ENCODE results near the gene ZNF558.

Gene ZNF558

GRCh38 chr19:8832132-8833021 lies at the start of gene ZNF558, which contains the start of gene MBD3L1:
ZNF558 (minus strand) TSS chr19:8832304; CDS start chr19:8822659, 9,645 bp downstream.
MBD3L1 (plus strand) TSS chr19:8832377; CDS start chr19:8842679, 10,302 bp downstream.
- peak; percentile 94 for DNase-seq

DNA sequence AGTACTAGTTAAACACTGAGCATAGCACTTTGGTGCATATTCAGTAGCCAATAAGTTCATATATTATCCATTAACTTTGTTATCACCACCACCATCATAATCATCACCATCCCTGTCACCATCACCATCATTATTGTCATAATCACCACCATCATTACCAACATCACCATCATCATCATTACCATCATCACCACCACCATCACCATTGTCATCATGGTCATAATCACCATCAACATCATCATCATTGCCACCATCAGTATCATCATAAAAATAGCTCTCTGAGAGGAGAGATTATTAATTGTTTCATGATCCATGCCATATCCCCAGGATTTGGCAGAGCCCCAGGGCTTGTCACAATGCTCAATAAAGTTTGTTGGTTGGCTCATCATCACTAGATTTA lies 49.4 kb upstream of the ZNF558 start:
- no peak for DNase-seq

DNA sequence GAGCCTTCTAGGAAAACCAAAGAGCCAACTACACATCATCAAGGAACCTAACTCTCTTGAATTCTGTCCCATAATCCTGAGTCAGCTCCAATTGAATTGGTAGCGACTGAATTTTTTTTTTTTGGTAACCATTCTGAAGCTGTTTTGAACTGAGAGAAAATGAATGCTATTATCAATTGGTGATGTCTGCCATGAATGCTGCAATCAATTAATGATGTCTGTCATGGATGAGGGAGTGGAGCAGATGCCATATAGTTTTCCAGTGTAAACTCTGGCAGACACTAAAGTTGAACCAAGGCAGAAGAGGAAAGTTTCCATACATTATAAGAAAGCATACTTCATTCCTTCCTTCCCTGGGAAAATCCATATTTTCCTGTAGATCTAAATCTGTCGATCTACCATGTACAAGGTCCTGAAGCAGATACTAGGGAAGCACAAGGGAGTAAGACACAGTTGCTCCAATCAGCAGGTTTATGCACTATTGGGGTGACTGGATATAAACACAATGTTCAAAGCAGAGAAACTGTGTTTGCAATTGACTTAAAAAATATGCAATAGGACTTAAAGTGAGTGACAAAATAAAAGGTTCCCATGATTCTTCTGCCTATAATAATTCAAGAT lies 48.9 kb upstream of the ZNF558 start:
- no peak for DNase-seq

DNA sequence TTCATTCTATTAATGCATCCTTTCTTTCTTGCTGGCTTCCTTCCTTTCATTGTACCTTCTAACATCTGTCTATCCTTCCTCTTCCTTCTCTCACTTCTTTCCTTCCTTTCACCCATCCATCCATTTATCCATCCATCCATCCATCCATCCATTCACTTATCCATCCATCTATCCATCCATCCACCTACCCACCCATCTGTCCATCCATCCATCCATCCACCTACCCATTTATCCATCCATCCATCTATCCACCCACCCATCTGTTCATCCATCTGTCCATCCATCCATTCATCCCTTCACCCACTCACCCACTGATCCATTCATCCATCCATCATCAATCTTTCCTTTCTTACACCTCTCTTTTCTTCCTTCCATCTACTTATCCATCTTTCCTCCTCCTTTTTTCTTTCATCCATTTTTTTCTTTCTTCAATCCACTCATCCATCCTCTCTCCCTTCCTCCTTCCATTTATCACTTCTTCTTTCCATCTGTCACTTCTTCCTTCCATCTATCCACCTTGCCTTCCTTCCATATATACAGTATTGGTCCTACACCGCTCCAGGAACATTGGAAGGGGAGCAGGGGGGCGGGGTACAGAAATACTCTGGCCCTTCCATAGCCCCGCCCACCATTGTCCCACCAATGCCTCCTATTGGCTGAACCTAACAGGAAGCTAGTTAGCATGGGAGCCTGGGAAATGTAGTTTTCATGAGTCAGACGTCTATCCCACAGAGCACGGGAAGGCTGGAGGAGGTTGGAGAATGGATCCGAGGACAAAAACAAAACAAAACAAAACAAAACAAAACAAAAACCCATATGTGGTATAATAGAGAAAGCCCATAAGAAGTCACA lies 46.0 kb upstream of the ZNF558 start:
- no peak for DNase-seq

DNA sequence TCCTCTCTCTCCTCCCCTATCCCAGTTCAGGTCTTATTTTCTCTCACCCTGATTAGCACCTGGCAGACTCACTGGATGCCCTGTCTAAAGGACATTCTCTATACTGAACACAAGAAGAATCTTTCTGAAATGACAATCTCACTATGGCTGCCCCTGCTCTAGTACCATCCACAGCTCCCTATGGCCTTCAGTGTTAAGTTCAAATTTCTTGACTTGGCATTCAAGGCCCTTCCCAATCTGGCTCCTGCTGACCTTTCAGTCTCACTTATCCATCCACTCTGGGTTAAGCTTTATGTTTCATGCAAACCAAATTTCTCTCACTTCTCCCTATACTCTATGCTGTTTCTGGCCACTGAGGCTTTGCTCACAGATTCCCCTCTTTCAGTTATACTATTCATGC lies 34.2 kb upstream of the ZNF558 start:
- DNase-seq = no peak

- DNase-seq = no peak
Observed at GRCh38 chr19:8858260-8858659, 26.2 kb upstream of the ZNF558 start.

- no peak for DNase-seq
Observed at GRCh38 chr19:8850488-8850887, 18.4 kb upstream of the ZNF558 start.

DNA sequence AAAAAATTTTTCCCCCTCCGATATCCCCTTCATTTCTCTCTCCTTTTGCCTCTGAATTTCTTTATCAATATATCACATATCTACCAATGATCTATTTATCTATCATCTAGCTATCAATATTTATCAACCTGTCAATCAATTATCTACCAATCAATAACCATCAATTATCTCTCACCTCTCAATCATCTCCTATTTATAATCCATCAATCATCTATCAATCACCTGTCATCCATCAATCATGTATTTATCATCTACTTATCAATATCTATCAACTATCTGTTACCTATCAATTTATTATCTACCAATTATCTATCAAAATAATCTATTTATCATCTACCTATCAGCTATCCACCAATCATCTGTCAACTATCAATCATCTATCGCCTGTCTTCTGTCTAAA lies 17.1 kb upstream of the ZNF558 start:
- no peak for DNase-seq

- DNase-seq = no peak
Observed at GRCh38 chr19:8846819-8847218, 14.7 kb upstream of the ZNF558 start.

GRCh38 chr19:8840708-8841107 lies 8.6 kb upstream of the ZNF558 start:
- DNase-seq = no peak

GRCh38 chr19:8835877-8836276 lies 3.8 kb upstream of the ZNF558 start:
- DNase-seq = no peak

- DNase-seq = no peak
Observed at GRCh38 chr19:8835446-8835845, 3.3 kb upstream of the ZNF558 start.

DNA sequence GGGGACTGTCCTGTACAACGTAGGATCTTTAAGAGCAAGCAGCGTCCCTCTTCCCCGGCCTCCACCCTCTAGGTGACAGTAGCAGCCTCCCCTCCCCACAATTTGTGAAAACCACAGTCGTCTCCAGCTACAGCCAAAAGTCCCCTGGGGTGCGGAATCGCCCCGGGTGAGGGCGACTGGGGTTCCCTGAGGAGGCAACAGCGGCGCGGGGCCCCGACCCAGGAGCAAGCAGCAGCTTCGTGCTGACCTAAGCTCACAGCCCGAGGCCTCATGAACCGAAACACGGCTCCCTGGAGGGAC lies 322 bp downstream of the ZNF558 start:
- no peak for DNase-seq

DNA sequence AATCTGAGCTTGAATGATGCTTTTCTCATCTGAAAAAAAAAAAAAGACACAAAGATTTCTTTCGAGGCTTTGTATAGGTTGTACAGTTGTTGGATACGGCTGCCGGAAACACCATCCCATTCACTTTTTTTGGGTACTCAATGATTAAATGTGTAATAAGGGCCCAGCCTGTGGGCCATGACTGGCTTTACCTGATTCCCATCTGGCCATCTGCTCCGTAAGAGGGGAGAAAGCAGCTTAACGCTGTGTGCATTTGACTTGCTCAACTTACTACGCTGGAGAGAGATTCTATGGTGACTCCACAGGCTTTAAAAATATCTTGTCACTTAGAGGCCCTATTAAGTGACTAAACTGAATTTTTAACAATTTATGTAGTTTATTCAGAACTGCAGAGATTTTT lies 731 bp downstream of the ZNF558 start:
- no peak for DNase-seq

DNA sequence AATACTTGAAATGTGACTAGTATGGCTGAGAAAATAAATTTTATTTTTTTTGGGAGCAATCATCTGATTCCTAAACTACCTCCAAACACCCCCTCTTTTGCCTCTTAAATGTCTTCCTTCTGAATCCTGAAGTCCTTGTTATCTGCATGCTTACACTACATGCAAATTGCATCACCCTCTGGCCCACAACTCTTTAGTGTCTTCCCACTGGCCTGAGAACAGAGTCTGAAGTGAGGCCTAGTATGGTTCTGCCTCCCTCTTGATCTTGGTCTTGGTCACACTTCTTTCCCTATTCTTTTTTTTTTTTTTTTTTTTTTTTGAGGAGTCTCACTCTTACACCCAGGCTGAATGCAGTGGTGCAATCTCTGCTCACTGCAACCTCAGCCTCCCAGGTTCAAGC lies 4.8 kb downstream of the ZNF558 start:
- no peak for DNase-seq

GRCh38 chr19:8826371-8826770 lies 5.7 kb downstream of the ZNF558 start:
- no peak for DNase-seq

DNA sequence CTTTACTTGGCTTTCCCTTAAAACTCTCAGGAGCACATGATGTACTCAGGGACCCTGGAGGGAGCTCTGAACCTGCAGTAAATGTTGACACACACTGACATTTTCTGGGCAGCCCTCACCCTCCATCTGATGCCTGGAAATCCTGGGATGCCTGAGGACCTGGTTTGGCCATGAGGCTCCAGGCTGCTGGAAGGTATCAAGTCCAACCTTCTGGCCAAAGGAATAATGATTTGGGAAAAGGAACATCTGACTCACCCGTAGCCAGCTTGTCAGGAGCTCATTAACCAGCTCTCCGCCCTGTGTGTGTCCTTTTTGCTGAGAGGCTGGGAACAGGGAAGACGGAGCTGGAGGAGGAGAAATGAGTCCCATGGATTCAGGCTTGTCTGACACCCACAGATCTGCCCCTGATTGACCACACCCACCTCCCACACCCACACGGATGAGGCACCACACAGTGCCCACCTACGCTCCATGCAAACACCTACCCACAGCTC lies 10.3 kb downstream of the ZNF558 start:
- no peak for DNase-seq

GRCh38 chr19:8820234-8820633 lies 11.9 kb downstream of the ZNF558 start:
- DNase-seq = no peak

GRCh38 chr19:8815780-8816179 lies 16.3 kb downstream of the ZNF558 start:
- no peak for DNase-seq

- no peak for DNase-seq
Observed at GRCh38 chr19:8814176-8814575, 17.9 kb downstream of the ZNF558 start.

GRCh38 chr19:8811315-8812172 lies 20.6 kb downstream of the ZNF558 start:
- no peak for DNase-seq

DNA sequence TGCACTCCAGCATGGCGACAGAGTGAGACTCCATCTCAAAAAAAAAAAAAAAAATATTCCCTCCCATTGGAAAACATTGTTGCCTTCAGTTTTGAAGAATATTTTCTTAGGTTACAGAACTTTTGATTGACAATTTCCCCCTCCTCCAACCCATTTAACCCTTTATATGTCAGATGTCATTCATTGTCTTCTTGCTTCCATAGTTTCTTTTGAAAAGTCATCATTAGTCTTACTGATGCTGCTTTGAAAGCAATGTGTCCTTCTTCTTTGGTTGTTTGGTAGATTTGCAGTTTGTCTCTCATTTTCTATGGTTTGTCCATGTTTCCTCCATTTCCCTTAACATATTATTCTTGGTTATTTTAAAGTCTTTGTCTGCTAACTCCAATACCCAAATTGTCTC lies 25.4 kb downstream of the ZNF558 start:
- no peak for DNase-seq

Measured in kidney glomerular epithelial cell (primary cell).